Stimulated activated CD8-positive, alpha-beta memory T cell treated with anti-CD3 and anti-CD28 coated beads, Interleukin-7, amount 100 ng/mL, for 1 hour (primary cell): ENCODE measurements around the gene RUNDC1.

ENCODE experiments used
- DNase-seq, 2 donors: peaks; one replicate each; pipeline ENCODE4 v3.0.0-alpha.2; 2020; ENCODE audit warnings: low read depth in 2 of 2

RUNDC1 gene

GRCh38 chr17:43018932-43019331 lies 38.6 kb downstream of the RUNDC1 start:
- DNase-seq: no peak

GRCh38 chr17:43019418-43019817 lies 39.1 kb downstream of the RUNDC1 start:
- DNase-seq: no peak

DNA sequence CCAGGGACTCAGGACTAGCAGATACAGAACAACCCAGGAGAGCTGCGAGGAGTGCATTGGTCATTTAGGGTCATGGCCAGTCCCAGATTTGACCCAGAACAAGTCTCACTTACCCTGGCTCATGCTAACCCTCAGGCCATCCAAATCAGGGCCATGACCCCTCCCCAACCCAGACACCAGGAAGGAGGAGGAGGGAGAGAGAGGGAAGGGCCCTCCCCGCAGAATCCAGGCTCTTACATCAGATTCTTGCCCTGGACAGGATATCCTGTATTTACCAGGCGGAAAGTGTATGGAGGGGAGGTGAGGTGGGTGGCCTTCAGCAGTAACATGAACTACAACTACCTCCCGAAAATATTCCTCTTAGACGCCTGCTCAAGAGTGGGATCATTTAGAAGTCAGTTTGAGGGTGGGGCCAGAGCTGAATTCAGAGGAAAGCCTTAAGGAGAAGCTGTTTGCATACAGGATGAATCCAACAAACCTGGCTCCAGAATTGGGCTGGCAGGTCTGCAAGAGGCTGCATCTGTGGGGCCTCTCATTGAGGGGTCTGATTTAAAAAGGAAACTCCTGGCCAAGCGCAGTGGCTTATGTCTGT lies 39.8 kb downstream of the RUNDC1 start:
- no peak for DNase-seq

DNA sequence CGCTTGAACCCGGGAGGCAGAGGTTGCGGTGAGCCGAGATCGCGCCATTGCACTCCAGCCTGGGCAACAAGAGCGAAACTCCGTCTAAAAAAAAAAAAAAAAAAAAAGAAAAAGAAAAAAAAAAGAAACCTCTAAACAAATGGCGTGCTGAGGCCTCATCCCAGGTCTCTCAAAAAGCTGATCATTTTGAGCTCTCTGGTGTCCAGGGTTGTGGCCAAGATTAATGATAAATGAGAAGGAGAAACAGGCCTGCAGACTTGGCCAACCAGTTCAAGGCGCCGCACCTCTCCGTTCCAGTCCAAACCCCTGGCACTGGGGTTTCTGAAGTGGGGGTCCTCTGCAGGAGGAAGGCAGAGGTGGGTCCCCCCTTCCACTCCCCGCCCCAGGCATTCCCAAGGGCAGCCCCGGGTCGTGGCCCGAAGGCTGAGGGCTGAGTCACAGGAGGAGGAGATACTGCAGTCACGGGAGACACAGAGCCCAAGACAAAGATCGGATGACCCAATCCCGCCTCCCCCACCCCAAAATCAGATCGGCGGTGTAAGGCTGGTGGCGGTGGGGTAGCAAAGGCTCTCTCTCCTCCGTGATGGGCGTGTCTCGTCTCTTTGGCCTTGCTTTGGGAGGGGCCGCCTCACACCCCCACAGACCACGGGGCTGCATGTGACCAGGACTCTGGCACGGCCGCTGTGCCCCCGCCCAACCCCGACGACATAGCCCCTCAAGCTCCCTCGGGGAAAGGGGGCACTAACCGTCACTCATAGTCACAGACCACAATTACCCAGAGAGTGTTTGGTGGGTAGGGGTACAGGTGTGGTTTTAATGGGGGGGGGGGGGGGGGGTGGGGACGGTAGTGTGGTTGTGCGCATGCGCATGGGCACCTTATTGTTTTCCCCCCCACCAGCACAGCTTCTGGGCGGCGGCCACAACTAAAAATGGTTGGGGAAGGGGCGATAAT lies 40.7 kb downstream of the RUNDC1 start:
- no peak for DNase-seq

- DNase-seq: peak; percentile 27 to 29
These were observed 41.6 kb downstream of the RUNDC1 start, which contains the start of gene VAT1 for GRCh38 chr17:43021741-43022512. VAT1 (minus strand) TSS chr17:43022385; CDS start chr17:43022322, 63 bp downstream.

DNA sequence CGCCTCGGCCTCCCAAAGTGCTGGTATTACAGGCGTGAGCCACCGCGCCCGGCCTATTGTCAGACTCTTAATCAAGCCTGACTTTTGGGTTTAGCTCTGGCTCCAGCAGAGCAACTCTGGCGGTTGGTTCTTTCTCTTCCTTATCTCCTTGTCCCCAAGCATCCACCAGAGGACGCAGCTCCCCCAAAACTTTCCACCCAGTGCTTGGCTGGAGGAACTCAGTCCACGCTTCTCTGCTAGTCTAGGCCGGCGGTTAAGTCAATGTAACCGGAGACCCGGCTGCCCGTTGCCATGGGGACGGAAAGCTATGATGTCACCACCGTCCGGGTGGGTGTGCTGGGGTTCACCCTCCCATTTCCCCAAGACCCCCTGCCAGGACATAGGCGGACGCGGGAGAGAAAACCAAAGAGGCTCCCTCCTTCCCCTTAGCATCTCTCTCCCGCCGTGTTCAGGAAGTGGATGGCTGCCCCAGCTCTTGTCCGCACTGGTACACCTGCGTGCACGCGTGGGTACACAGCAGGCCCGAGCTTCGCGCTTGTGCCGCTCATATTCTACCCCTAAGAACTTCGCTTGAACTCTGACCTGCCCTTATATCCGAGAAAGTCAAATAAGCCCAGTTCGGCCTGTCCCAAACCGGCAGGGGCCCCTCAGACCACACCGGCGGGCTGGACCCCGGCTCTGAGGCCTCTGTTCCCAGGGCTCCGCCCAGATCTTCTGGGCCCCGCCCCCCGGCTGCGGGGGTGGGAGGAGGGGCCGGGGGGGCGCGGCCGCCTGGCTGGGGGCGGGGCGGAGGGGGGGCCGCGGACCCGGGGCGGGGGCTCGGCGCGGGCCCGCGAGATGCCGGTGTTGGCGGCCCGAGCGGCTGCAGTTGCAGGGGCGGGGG lies 44.3 kb downstream of the RUNDC1 start, which contains the start of gene RND2:
TSS of gene RND2 (plus strand) at position 825 of the 883 bp plus-strand sequence. CDS start 117 bp downstream, outside the sequence.
- DNase-seq: peak; percentile 51 to 54

DNA sequence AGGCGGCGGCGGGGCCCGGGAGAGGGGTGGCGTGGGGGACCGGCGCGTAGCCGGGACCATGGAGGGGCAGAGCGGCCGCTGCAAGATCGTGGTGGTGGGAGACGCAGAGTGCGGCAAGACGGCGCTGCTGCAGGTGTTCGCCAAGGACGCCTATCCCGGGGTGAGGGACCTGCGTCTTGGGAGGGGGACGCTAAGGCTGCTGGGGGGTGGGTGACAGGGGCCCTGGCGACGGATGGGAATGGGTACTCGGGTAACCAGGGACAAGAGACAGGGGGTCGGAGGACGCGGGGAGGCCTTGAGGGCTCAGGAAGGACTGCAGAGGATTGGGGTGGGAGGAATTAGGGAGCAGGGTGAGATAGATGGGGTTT lies 44.9 kb downstream of the RUNDC1 start:
- no peak for DNase-seq

DNA sequence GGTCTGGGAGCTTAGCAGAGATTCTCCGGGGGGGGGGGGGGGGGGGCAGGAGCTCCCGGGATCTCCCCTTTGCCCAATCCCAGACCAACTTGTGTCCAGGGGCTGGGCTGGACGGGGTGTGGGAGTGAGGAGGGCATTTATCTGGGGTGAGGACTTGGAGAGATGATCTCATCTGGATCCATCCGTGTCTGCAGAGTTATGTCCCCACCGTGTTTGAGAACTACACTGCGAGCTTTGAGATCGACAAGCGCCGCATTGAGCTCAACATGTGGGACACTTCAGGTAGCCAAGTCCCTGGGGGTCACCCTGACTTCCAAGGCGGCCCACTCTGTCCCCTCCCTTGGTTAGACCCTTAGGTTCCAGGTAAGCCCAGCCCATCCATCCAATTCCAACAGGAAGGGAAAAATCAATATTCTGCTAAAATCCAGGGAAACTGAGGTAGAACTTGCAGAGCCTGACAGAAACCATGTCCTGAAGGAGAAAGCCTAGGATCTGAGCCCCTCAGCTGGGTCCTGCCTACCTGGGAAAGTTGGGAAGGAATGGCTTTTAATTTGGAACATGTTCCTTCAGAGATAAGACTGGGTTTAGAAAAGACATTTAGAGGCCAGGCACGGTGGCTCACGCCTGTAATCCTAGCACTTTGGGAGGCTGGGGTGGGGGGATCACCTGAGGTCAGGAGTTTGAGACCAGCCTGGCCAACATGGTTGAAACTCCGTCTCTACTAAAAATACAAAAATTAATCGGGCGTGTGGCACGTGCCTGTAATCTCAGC lies 45.6 kb downstream of the RUNDC1 start:
- no peak for DNase-seq

DNA sequence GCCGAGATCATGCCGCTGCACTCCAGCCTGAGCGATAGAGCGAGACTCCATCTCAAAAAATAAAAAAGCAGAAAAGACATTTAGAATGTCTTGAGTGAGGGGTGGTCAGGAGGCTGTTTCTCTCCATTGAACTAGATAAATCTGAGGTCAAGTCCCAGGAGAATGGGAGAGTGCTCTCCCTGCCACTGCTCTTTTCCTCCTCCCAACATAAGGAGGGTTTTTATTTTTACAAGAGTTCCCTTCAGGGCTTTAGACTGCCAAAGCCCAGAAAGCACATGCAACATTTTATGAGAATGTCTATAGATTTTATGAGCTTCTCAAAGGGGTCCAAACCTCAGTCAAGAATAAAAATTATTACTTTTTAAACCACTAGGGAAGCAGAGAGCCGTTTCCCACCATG lies 46.2 kb downstream of the RUNDC1 start:
- DNase-seq: no peak

- DNase-seq: no peak
These were observed 47.0 kb downstream of the RUNDC1 start for GRCh38 chr17:43027091-43028032.

DNA sequence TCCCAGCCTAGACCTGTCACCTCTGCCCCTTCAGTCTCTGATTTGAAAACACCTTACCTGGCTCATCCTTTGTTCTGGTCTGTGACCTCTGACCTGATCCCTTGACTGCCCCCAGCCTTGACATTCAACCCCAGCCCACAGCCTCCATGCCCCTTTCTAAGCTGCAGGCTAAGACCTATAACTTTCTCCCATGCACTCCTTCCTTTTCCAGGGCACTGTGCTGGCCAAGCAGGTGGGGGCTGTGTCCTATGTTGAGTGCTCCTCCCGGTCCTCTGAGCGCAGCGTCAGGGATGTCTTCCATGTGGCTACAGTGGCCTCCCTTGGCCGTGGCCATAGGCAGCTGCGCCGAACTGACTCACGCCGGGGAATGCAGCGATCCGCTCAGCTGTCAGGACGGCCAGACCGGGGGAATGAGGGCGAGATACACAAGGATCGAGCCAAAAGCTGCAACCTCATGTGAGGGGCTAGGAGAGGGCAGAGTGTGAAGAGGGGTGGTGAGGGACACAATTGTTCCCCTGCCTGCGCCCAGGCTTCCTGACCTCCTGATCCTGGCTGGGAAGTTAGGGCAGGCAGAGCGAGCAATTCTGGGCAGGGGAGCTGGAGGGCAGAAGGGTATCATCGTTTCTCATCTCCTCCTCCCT lies 48.0 kb downstream of the RUNDC1 start:
- no peak for DNase-seq

GRCh38 chr17:43030137-43030767 lies 49.9 kb downstream of the RUNDC1 start:
- no peak for DNase-seq

- no peak for DNase-seq
These were observed 51.3 kb downstream of the RUNDC1 start for GRCh38 chr17:43031666-43032065.

GRCh38 chr17:43033948-43034881 lies 53.9 kb downstream of the RUNDC1 start:
- DNase-seq: no peak

DNA sequence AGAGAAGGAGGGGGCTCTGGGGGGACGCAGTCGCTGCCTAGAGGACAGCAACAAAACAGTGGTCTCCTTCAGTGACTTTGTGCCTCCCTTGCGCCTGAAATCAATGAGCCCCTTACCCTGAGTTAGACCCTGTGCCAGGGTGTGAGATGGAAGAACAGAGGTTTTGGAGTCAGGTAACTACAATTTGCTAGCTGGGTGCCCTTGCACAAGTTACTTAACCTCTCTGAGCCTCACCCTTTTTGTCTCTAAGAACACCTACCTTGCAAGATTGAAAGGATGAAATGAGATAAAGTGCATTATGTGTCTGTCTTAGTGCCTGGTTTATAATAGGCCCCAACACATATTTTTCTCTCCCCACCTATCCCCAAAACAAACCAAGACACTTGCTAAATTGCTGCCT lies 54.5 kb downstream of the RUNDC1 start:
- no peak for DNase-seq

GRCh38 chr17:43039646-43040045 lies 59.3 kb downstream of the RUNDC1 start:
- no peak for DNase-seq

DNA sequence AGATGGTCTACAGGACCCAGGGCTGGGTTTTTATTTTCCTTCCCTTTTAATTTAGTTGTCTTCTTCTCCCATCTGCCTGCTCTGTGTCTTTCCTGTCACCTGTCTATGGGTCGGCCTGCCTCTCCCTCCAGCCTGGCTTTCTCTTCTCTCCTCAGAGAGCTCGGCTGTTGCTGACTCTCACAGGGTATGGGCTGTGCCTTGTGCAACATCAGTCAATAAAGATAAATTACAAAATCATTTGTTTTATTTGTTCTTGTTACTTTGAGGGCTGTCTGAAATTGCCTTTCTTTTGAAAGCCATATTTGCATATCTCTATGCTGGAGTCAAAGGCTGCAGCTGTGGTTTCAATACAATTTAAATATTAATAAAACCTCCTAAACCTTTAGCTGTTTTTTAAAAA lies 60.3 kb downstream of the RUNDC1 start:
- no peak for DNase-seq
